SU-DHL-6 (cell line): ENCODE results near the gene MAPKAPK2.

Source experiments
- CTCF ChIP-seq: fragments of 200-600 bp; sonication (generic); IDR thresholded peaks from one replicate; pipeline ENCODE4 v1.5.1; 2017; ENCODE audit warnings: antibody characterized with exemption, mild to moderate bottlenecking, low read length, moderate library complexity; ENCODE audit not compliant: insufficient read depth, poor library complexity, severe bottlenecking
- EZH2phosphoT487 ChIP-seq: fragments of 200-600 bp; sonication (generic), shearing (Covaris generic); conservative IDR thresholded peaks from 2 replicates; pipeline ENCODE4 v1.6.1; 2018; ENCODE audit warnings: mild to moderate bottlenecking, antibody characterized with exemption, low read length, moderate library complexity, mixed read lengths

GRCh38 chr1:206663362-206663761 lies 21.3 kb upstream of the MAPKAPK2 start:
- no peak for TF ChIP-seq CTCF
- no peak for TF ChIP-seq EZH2phosphoT487
